SK-N-MC (cell line): Measurements from ENCODE around the gene SMG7.

Source experiments
- EZH2 ChIP-seq: fragments of 200-600 bp; sonication (generic); IDR thresholded peaks from one replicate; pipeline ENCODE4 v1.6.1; 2017; ENCODE audit warnings: antibody characterized with exemption
- FOXP2 ChIP-seq: optimal IDR thresholded peaks from 2 replicates; pipeline ENCODE3; 2011; ENCODE audit warnings: mild to moderate bottlenecking, moderate library complexity; ENCODE audit not compliant: insufficient read depth; ENCODE audit errors: extremely low read length, control extremely low read depth
- POLR2AphosphoS5 ChIP-seq: IDR thresholded peaks from 2 replicates; pipeline ENCODE4 v1.6.1; 2012; ENCODE audit warnings: mild to moderate bottlenecking, low read depth, low read length, borderline replicate concordance

- TF ChIP-seq EZH2 (no peak), POLR2AphosphoS5 (no peak), FOXP2 (no peak)
These were observed 22.2 kb upstream of the SMG7 start for GRCh38 chr1:183450093-183450492.
